A673 (cell line): ENCODE results near the gene PIEZO1.

Experiments
- CTCF ChIP-seq: fragments of 300-800, 200-600 bp; sonication (generic); conservative IDR thresholded peaks from 2 replicates; pipeline ENCODE4 v1.5.1; 2017; ENCODE audit warnings: low read depth, mild to moderate bottlenecking, antibody characterized with exemption, low read length, moderate library complexity, mixed read lengths
- EZH2 ChIP-seq: fragments of 200-600 bp; sonication (generic); IDR thresholded peaks from 2 replicates; pipeline ENCODE4 v1.6.1; 2017; ENCODE audit warnings: borderline replicate concordance, low read depth, mild to moderate bottlenecking, mixed read lengths, antibody characterized with exemption, low read length; ENCODE audit not compliant: poor library complexity, severe bottlenecking

DNA sequence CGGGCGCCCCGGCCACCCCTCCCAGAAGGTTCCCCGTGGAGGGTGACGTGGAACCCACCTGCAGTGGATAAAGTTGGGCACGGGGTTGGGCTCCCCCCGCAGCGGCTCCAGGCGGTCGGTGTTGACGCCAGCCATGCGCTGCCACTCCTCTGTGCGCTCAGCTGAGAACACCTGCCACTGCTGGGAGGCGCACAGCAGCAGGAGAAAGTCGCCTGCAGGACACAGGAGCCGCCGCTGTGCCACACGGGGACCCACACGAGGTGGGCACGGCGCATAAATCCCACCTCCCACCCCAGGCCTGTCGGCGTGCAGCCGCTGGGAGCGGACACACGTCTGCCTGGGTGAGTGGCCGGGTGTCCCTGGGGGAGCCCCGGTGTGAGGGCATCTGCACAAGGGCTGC is 58.0 kb downstream of the PIEZO1 start:
- TF ChIP-seq CTCF, result no peak
- TF ChIP-seq EZH2, result no peak
